GM04503 (cell line): Measurements from ENCODE around the gene SRSF6.
"Not testable (repeated sequence)": the region's sequence is repeated elsewhere in the genome, so short reads cannot be mapped to it uniquely, and the experiment has no call there.

Experiments
- DNase-seq: peaks from one replicate; pipeline ENCODE4 v3.0.0-alpha.2; 2012; ENCODE audit warnings: low read depth

SRSF6 gene

DNA sequence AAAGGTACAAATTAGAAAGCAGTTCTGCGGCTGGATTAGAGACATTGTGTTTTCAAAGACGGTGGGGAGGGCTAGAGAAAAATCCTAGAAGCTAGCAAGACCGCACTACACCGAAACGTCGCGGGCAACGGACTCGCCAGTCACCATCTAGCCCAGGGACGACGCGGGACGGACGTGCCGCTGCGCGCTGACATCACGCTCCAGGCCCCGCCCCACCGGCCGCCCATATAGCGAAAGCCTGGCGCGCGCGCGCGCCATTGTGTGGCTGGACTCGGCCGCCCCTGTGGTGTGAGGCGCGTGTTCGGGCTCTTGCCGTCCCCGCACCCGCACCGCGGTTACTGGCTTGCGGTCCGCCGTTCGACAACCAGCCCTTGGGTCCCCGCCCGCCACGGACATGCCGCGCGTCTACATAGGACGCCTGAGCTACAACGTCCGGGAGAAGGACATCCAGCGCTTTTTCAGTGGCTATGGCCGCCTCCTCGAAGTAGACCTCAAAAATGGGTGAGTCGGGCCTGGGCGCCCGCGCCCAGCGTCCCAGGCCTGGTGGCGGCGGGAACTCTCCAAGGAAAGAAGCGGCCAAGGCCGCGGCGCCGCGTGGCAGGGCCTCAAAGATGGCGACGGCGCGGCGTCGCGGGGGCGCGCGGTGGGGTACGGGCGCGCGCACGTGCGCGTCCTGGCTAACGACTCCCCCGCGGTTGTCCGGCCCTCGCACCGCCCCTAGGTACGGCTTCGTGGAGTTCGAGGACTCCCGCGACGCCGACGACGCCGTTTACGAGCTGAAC is at the start of gene SRSF6:
Gene SRSF6, plus strand, starts transcription at position 257 of the 782 bp plus-strand sequence. Its CDS starts 138 bp downstream, at position 395.
- peak; percentile 61 for DNase-seq

DNA sequence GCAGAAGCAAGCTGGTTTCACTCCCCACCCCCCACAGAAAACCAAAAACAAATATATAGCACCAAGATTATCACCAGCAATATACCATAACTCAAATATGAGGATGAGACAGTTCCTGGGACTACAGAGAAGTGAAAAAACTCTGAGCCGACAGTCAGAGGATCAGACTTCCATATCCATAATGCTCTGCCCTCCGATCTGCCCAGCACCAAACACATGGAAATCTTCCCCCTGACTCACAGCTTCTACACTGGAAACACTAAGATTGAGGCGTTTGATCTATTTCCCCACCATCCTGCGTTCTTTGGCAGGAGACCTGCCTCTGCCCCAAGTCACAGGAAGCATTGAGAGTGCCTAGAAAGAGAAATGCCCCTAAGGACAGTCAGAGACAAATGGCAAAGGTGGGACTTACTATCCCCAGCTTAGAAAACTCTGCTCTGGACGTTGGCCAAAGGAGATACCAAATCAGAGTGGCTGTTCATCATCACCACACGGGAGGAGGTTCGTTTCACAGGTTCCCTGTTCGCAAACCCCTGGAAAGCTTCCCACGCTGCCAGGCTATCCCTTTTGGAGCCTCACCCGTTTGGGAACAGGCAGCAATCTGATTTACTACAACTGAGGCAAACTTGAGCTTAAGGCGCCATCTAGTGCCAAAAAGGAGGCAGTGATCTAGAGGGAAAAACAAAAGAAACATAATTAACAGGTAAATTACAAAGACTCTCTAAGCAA is 48.7 kb upstream of the SRSF6 start:
- no peak for DNase-seq

DNA sequence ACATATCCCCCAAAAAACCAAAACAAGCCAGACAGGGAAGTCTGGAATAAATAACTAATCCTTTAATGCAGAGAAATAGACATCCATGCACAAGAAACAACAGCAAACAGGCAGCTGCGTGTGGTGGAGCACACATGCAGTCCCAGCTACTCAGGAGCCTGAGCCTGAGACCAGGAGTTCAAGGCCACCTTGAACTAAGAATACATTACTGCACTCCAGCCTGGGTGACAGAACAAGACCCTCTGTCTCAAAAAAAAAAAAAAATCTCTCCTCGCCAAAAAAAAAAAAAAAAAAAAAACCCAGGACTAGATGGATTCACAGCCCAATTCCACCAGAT is 48.2 kb upstream of the SRSF6 start:
- no peak for DNase-seq

DNA sequence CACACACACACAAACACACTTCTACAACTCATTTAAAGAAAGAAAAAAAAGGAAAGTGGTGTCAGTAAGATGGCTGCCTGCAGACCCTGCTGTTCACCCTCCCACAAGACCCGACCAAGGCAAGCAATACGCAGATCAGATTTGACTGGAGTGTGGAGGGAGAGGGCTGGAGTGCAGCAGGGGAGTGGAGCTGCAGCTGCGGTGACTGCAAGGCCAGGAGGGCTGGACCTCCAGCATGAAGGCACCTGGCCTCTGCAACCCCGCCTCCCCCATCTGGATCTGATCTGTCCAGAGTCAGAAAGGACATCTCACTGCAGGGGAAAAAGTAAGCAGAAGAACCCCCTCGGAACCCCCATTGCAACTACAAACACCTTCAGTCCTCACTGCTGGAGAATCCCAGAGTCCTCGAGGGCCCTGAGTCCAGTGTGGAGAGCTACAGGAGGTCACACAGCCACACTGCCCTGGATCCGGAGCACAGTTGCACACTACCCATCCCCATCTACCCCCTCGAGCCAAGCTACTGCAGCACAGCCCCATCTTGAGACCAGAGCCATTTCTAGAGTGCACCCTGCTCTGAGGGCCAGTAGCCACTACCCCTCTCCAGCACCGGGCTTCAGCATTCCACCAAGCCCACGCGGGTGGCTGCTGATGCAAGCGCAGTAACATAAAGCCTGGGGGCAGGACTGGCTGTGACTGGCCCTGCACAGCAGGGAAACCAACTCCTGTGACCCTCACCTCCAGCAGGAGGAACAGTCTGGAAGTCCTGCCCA is 41.9 kb upstream of the SRSF6 start:
- DNase-seq: no peak

DNA sequence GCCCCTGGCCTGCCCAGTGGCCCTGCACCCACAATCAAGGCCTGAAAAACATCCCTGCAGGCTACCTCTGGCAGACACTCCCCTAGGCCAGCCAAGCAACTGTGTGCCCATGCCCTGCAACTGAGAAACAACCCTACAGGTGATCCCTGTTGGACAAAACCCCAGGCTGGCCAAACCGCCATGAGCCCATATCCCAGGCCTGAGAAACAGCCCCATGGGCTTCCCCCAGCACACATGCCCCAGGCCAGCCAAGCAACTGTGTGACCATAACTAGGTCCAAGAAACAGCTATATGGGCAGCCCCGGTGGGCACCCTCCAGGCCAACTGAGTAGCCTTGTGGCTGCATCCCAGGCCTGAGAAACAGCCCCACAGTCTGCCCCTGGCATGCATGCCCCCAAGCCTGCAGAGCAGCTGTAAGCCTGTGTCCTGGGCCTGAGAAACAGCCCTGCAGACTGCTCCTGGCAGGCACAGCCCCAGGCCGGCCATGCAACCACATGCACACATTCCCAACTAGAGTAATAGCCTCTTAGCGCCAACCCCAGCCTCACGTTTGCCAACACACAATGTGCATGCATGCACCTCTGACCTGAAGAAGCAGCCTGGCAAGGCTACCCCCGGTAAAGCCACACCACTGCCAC is 41.0 kb upstream of the SRSF6 start:
- no peak for DNase-seq

DNA sequence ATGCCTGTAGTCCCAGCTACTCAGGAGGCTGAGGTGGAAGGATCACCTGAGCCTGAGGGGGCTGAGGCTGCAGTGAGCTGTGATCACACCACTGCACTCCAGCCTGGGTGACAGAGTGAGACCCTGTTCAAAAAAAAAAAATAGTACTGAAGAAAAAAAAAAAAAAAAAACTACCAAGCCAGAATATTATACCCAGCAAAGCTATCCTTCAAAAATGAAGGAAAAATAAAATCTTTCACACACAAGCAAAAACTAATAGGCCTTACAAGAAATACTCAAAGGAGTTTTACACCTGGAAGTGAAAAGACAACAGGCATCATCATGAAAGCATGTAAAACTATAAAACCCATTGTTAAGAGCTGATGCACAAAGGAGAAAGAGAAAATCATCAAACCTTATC is 37.5 kb upstream of the SRSF6 start:
- DNase-seq: no peak

DNA sequence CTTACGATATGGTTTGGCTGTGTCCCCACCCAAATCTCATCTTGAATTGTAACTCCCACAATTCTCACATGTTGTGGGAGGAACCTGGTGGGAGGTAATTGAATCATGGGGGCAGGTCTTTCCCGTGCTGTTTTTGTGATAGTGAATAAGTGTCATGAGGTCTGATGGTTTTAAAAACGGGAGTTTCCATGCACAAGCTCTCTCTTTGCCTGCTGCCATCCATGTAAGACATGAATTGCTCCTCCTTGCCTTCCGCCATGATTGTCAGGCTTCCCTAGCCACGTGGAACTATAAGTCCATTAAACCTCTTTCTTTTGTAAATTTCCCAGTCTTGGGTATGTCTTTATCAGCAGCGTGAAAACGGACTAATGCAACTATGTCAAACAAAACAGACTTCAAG is 36.8 kb upstream of the SRSF6 start:
- not testable (repeated sequence) for DNase-seq

DNA sequence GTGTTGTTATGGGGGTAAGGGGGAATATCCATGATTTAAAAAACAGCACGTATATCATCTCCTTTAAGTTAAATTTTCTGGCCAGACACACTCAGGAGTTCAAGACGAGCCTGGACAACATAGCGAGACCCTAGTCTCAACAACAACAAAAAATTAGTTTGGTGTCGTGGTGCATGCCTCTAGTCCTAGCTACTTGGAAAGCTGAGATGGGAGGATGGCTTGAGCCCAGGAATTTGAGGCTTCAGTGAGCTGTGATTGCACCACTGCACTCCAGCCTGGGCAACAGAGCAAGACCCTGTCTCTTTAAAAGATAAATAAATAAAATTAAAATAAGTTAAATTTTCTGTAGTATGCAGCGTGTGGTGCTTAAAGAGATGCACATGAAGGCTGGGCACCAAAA is 31.5 kb upstream of the SRSF6 start:
- DNase-seq: no peak

DNA sequence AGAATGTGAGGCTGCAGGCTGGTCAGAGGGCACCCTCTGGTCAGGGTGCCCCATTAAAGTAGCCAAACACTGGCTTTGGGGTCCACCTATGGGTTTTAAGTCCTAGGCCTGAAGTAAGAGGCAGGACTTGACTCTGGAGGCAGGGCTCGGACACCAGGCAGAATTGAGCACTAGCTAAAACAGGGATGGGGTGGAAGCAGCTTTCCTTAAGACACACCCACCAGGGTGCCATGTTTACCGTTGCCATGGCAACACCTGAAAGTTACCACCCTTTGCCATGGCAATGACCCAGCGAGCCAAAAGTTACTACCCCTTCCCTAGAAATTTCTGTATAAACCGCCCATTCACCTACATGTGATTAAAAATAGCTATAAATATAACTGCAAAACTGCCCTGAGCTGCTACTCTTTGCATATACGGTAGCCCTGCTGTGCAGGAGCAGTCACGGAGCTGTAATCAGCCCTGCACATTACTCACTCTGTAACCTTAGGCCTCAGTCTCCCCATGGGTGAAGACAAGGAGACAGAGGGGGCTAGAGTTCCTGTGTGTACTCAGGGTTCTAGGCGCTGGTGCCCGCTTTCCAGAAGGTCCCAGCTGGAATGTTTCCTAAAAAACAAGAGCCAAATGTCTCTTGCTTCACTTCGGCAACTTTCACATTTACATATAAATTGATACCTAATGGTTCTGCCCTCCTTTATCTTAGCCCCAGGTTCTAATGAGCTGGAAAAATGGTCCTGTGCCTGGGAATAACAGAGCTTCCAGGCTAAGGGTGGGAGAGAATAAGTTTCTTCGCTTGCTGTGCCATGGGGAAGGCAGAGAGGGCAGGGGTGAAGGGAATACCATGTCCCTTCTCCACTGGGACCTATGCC is 27.2 kb upstream of the SRSF6 start:
- no peak for DNase-seq

DNA sequence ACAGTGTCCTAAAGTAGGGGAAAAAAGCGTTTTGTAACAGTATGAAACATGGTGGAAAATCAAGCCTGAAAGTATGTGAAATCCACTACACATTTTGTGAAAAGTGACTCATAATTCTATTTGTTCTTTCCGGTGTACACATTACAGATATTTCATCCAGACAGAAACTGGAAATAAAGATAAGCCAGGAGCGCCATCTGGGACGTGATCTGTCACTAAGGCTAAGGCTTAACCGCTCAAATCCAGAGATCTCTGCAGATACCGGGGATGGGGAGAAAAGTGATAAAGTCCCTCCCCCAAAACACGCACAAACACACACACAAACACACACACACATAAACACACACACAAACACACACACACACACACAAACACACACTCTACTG is 26.6 kb upstream of the SRSF6 start:
- no peak for DNase-seq

DNA sequence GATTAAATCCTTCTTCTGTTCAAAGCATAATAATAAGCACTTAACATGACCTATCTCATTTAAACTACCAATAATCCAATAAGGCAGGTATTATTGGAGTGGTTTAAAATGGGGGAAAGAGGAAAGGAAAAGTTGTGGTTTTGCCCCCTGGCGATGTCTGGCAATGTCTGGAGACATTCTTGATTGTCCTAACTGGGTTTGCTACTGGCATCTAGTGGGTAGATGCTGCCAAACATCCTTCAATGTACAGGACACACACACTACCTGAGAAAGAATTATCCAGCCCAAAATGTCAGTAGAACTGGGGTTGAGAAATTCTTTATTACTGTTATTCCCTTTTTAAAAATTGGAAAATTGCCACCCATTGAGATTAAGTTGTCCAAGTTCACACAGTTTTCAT is 25.2 kb upstream of the SRSF6 start:
- no peak for DNase-seq

DNA sequence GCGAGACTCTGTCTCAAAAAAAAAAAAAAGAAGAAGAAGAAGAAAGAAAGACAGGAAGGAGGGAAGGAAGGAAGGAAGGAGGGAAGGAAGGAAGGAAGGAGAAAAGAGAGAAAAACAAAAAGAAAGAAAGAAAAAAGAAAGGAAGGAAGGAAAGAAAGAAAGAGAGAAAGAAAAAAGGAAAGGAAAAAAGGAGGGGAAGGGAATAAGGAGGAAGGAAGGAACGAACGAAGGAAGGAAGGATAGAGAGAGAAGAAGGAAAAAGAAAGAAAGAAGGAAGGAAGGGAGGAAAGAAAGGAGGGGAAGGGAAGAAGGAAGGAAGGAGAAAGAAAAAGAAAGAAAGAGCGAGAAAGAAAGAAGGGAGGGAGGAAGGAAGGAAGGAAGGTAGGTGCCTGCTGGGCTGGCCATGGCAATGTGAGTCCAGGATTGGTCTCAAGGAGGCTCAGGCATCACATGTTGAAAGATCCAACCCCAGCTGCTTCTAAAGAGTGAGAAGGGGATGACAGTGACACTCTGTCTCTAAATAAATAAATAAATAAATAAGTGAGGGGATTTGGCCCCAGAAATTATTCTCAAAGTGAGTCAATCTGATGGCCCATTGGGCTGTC is 24.3 kb upstream of the SRSF6 start:
- DNase-seq: no peak

DNA sequence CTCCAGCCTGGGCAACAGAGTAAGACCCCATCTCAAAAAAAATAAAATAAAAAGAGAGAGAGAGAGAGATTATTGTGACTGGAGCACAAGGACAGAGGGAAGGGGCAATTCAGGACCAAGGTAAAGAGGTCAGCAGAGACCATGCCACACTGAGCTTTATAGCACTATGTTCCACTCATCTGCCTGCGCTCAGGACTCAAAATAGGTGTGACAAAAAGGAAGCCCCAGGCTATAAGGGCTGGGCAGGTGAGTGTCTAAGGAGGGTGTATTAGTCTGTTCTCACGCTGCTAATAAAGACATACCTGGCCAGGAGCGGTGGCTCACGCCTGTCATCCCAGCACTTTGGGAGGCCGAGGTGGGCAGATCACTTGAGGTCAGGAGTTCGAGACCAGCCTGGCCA is 23.1 kb upstream of the SRSF6 start:
- no peak for DNase-seq

DNA sequence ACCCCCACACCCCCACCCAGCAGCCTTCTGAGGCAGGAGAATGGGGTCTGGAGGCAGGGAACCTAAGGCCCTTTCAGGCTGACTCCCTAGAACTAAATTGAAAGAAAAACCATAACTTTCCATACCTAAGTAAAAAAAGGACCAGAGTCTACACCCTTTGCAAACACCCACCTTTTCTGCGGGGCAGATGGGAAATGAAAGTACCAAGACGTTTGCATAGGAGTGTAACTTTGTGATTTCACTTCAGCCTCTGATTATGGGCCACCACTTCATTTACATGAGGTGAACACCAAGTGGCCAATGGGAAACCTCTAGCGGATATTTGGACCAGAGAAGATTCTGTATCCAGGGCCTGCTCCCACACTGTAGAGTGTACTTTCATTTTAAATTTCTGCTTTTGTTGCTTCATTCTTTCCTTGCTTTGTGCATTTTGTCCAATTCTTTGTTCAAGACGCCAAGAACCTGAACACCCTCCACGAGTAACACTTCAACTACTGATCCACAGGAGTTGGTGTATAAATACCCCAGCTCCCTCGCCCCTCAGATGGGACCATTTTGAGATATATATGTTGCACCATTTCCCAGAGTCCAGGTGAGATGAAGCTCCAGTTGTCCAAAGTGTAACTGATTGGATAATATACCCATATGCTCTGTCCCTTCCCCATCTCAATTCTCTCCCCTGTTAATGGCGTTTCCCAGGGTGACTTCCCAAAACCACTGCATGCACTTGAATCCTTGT is 18.9 kb upstream of the SRSF6 start:
- DNase-seq: no peak

DNA sequence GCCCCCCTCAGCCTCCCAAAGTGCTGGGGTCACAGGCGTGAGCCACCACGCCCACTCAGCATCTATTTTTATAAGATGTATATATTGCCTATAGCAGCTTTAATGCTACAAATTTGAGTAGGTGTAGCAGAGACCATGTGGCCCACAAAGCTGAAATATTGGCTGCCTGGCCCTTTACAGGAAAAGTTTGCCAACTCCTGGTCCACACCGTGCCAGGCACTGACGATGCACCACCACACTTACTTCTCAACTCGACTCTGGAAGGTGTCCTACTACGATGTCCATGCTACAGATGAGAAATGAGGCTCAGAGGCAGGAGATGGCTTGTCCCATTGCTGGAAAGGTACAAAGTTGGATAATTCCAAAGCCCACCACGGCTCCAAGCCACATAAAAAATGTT is 17.2 kb upstream of the SRSF6 start:
- no peak for DNase-seq

DNA sequence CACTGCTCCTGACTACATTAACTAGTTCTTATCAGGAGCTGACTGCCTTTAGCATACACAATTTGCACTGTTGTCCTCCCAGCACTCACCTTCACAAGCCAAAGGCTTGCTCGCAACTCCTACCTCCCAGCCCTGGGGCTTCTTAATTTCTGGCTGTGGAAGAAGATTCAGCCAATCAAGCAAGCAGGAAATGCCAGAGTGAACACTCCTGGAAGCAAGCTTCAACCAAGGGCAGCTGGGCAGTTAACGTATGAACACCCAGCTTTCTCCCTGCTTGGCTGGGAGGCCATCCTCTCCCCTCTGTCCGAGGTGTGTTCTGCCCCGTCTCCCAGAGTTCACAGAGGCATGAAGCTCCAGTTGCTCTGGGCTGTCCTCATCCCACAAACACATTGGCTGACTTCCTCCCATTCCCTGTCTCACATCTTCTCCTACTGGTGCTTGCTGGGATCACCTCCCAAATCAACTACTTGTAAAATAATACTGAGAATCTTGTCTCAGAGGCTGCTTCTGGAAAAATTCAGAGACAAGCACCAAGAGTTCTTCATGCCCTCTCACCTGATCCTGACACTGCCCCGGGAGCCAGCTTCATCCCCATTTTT is 15.3 kb upstream of the SRSF6 start:
- peak; percentile 11 for DNase-seq

DNA sequence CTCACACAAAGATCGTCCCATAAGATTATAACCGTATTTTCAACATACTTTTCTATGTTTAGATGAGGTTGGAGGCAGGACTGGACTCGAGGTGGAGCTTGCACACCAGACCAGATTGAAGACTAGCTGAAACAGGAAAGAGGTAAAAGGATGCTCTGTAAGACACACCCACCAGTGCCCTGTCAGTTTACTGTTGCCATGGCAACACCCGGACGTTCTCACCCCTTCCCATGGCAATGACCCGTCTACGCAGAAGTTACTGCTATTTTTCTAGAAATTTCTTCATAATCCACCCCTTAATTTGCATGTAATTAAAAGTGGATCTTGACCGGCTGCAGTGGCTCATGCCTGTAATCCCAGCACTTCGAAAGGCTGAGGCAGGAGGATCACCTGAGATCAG is 13.6 kb upstream of the SRSF6 start:
- DNase-seq: no peak

DNA sequence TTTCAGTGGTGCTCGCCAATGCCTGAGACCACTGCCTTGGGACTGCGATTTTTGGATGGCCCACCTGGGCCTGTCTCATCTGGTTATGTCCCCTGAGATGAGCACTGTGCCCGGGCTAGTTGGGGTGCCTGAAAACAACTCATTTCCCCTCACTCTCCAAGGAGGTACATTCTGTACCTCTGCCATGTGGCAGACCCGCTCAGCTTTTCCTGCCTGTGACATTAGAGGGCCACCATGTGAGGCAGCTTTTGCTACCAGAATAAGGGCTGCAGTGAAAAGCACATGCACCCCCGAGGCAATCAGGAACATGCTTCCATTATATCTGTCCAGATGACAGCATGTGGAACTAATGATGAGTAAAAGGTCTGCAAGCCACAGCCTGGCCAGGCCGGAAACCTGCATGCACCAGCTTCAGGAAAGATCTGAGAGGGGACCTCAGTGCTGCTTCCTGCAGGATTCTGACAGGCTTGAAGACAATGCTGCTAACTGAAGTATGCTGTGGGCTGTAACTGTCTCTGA is 11.3 kb upstream of the SRSF6 start:
- DNase-seq: no peak

DNA sequence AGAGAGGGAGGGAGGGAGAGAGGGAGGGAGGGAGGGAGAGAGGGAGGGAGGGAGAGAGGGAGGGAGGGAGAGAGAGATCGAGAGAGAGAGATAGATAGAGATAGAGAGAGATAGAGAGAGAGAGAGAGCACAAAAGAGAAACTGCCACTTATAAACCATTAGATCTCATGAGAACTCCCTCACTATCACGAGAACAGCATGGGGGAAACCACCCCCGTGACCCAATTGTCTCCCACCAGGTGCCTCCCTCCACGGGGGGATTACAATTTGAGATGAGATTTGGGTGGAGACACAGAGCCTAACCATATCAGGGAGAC is 9.3 kb upstream of the SRSF6 start:
- DNase-seq: not testable (repeated sequence)
